ENCODE data around the gene CKMT2. TPM values are rescaled to one million over a fixed set of nuclear protein-coding genes. Genes with fewer than 3 reads are reported as not detected.
A peak's percentile ranks its signal among the peaks of the same experiment; 100 is the strongest.

CKMT2 gene
- total RNA-seq, 1 donor from 2014 or later = 287 TPM

DNA sequence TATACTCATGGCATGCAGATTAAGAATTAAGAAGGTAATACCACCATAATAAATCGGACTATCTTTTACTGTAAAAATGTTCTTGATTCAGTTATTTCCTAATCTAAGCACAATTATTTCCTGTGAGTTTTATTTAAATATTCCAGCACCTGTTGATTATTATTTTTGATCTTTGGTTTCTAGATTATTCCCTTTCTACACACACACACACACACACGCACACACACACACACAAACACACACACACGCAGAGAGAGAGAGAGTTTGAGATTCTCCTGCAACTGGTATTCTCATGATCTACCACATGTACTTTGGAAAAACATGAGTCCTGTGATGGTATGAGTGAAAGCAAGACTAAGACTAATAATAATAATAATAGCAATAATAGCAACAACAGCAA, 17.0 kb upstream of the CKMT2 start:
- DNase-seq = no peak

DNA sequence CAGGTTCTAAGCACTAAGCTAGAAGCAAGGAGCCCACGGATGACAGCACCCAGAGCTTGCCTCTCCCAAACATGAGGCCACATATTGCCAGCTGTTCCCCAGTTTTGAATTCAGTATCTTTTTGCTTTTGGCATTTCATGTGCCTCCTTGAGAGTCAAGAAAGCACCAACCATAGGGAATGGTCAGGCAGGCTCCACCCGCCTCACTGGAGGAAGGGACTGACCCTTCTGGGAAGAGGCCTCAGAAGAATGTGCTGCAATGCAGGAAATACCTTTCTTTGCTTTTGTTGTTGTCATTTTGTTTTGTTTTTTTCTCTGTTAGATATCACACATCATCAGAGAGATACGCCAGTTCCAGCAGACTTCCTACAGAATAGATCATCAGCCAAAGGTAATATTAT, 13.7 kb upstream of the CKMT2 start:
- no peak for DNase-seq

DNA sequence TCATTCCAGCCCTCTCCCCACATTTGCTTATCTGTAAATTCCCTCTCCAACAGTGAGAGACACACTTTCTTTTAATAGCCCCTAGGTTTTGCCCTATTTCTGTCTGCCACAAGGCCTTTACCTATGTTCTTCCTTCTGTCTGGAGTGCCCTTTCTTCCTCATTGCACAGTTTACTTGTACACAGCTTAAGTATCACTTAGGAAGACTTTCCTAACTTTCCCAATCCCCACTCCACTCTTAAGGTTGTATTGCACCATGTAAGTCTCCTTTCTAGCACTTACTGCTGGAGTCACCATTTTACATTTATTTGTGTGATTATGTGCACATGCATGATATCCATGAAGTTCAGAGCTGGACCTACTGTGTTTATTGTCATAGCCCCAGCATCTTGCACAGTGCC, 10.8 kb upstream of the CKMT2 start:
- DNase-seq = no peak

DNA sequence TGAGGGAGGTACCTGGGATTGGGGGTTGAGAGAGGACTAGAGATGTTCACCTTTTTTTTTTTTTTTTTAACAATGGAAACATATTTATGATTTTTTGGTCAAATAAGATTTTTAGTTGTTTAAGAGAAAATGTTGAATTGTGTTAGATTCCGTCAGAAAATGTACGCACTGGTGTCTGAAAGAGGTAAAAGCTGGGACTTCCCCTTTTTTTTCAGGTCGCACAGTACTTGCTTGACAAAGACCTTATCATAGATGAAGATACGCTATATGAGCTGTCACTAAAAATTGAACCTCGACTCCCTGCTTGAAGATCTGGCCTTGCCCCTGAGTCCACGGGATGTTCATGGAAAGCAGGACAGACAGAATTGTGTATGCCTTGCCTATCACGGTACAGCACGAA, 7.7 kb upstream of the CKMT2 start:
- DNase-seq = no peak

DNA sequence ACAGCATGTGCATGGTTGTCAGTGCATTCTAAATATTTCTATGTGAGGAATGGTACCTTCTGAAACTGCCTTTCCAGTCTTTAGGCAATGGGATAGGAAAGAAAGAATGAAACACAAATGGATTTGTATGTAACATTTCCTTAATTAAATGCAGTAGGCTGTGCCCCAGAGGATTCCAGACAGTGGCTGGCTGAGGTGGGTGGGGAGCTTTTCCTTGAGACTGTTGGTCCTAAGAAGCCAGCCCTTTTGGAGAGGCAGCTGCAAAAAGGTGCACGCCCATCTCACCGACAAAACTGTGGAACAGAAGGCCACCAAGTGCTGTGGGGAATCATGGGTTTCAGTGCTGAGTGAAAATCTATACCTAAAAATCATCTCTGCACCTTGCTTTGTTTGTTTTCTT, 6.8 kb upstream of the CKMT2 start:
- DNase-seq = no peak

DNA sequence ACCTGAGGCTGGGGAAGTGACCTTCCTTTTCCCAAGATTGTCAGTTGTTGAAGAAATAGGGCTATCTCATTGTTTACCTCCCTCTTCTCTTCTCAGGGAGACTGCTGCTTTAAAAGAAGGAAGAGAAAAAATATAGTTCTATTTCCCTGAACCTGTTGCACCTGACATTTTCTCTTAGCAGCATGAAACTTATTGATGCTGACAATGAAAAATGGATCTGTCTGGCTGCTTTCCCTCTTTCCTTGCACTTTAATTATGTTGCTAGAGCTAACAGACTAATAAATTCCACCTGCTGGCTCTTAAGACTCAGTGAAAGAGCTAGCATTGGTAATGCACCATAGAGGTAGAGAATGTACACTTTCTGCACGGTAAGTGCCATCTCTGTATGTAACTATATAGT, 6.2 kb upstream of the CKMT2 start:
- no peak for DNase-seq

DNA sequence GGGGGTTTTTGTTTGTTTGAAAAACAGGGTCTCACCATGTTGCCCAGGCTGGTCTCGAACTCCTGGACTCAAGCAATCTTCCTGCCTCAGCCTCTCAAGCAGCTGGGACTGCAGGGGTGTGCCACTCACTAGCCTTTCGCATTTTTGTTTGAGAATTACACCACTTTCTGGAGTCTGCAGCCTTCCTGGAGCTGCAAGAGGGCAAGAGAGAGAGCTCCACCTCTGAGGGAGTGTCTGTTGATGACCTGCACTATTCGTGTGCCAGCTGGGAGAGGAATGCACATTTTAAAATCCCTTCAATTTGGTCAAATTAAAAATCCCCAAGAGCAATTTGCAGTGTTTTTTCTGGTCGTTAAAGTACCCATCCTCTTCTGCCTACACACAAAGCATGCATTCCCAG, 5.0 kb upstream of the CKMT2 start:
- no peak for DNase-seq

DNA sequence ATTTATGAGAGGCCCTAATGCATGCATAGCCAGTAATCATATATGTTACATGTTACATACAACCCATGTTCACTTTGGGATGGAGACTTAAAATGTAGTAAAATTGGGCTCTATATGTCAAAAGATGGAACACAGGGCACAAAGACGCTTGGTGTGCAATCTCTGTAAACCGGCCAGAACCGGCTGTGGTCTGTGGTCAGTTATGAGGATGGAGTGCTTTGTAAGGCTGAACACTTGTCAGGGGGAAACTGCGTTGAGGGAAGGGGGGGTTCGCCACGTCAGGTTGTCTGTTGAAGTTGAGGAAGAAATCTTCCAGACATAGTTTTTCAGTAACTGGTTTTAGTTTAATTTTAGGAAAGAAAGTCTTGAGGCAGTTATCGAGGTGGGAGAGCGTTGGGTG, 2.7 kb upstream of the CKMT2 start:
- no peak for DNase-seq

DNA sequence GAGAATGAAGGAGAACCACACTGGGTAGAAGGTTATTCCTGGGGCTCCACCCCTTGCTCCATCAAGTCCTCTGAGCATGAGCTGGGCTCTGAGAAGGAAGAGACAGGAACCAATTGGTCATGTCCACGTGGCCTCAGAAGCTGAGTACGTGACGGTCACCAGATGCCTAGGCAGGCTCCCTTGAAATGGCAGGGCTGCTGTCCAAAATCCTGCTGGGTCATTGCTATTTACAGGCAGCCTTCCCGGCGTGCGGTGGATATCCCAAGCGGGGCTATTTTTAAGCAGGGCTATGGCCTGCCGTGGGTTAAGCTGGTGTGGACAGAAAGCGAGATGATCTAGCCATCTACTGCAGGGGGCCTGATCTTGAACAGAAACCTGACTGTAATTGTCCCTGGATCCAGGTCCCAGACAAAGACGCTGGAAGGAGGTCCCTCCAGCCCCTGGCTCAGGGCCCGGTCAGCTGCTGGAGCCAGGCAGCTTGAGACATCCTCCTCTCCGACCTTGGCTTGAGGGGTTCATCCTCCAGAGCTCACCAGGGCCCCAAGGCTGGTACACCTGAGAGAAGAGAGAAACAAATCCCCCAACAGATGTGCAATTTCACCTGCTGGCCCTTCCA, 550 bp upstream of the CKMT2 start:
- peak; percentile 81 for DNase-seq

DNA sequence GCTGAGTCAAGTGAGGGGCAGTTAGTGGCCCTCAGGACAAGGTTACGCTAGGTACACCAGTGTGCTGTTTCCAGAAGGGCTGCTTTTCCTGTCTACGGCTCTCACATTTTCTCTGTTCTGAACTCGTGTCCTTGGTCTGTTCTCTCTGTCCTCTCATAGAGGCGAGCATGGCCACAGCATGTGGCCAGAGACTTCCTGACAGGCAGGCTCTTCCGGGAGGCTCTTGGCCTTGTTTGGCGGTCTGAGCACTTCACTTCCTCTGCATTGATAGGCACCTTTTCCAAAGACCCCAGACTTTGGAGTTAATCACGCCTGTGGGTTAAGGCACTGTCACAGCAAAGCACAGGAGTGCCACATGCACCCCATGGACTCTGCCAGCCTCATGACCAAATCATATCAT, 1.2 kb downstream of the CKMT2 start:
- no peak for DNase-seq

DNA sequence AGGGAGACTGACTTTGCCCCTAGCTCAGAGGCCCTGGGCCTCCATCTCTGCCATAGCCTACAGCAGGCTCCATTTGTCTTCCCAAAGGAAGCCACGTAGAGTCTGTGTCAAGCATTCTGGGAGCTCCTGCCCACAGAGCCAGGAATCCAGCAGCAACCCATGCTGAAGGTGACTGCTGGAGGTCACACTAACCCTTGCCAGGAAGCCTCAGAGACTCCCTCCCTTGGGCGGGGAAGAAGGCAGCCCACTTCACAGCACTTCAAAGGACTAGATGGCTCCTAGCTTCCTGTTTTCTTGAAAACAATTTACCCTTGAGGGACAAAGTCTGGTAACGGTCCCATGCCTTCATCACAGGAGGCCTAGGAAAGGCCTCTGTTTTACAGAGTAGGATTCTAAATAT, 1.7 kb downstream of the CKMT2 start:
- no peak for DNase-seq

DNA sequence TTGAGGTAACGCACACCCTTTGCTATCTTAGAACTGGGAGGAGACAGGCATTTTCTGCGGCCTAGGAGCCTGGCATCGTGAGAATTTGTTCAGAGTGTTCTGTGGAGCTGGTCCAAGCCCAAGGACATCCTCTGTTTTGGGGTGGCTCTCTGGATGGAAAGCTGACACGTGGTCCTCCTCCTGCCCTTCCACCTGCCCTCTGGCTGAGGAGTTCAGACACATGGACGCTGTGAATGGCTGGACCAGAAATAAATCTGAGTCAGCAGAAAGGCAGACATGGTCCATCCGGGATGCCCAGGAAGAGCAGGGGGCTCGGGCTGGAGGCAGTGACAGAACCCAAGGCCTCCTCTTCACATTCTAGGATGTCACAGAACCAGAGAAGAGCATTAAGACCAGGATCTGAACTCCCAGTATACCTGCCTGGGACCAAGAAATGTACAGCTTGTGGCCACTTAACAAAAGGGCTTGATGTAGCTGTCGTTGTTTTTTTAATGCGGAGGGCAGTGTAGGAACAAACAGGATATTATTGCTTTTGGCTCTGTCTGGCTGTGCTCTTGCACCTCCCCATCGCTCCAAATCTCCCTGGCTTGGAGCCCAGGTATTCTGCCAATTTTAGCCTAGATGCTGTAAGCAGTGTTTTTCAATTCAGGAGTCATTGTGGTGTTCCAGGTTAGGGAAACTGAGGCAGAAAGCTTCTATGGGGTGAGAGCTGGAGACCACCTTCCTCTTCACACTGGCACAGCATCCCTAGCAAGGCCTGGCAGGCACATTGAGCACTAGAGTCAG, 2.4 kb downstream of the CKMT2 start:
- DNase-seq = peak; percentile 26

DNA sequence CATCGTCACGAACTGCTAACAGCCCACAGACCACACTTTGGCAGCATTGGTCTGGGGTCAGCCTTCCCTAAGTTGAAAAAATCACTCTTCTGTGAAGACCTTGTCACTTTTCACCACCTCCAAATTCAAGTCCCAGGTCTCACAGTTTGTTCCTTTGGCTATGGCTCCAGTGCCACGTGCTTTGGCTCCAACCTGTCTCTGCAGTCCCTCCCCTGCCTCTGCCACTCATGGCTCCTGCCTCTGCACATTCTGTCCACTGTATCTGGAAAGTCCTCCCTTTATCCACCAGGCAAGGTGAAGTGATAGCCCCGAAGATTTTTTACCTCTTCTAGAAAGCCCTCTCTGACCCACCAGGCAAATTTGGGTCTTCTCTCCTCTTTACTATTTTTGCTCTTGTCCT, 5.3 kb downstream of the CKMT2 start:
- no peak for DNase-seq

DNA sequence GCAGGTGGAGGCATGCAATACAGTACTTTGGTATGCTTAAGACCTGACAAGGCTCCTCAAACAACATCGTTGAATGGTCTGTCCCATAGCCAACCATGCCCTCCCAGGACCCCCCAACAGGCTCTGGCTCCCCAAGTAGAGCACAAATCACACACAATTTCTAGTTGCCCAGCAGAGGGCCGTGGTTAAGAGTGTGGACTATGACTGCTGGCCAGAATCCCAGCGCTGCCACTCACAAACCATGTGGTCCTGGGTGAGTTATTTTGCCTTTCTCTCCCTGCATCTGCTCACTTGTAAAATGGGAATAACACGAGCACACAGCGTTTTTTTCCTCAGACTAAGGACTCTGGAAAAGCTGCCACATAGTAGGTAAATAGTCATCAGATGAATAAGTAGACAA, 6.5 kb downstream of the CKMT2 start:
- DNase-seq = no peak

DNA sequence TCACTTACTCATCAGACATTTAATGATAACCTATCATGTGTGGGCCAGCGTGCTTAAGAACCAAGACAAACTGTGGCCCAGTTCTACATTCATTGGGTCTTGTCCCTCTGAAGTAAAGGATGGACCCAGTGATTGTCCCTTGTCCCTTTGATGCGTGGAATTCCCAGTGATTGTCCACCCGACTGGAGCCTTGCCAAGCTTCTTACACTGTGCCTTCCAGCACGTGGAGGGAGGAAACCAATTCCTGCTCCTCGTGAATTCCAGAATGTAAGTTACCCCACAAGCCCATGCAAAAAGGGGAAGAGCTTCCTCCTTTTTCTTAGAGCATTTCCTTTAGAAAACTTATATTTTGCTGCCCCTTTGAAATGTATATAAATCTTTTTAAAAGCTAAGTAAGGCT, 7.9 kb downstream of the CKMT2 start:
- DNase-seq = no peak

DNA sequence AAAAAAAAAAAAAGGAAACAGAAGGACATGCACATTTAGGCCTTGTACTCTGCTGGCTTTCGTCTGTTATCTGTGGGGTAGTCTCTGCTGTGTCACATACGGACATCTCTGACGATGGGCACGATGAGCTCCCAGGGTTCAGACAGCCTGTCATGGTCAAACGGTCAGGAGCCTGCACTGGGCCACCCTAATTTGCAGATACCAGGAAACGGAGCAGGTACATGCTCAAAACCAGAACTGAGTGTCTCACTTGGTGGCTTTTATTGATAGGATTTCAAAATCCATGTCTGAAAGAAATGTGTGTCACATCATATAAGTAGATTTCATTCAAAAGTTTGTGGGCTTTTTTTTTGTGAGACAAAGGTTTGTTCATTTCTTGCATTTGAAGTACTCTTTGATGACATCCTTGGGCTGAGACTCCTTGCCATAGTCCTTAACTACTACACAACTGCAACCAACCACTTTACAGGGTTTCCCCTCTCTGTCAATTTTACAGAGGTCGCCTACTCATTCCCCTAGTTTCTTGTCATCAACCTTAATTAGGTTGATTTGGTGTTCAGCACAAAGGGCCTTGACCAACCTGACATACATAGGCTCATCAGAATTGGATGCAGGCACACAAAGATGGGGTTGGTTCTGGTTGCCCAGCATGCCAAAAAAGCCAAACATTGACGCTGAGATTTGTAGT, 9.0 kb downstream of the CKMT2 start:
- DNase-seq = no peak

DNA sequence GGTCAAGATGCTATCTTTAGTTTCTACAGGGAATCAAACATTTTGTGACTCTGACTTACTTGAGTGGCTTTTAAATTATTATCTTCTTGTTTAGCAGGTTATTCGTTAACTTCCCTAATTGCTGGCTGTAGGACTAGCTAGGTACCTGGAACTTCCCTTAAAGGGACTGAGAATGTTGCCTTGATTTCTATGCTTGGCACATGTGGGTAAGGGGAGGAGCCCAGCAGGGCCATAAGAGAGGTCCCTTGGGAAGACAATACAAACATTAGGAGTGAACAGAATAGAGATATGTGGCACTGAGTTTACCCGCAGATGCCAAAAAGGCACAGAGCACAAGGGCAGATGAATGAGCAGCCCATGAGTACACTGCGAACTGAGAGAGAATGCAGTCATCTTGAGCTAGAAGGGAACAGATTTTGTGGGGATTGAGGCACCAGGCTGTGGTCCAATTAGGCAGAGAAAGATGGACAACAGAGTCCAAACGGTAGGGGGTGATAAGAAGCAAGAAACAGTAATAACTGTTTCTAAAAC, 9.8 kb downstream of the CKMT2 start:
- no peak for DNase-seq

DNA sequence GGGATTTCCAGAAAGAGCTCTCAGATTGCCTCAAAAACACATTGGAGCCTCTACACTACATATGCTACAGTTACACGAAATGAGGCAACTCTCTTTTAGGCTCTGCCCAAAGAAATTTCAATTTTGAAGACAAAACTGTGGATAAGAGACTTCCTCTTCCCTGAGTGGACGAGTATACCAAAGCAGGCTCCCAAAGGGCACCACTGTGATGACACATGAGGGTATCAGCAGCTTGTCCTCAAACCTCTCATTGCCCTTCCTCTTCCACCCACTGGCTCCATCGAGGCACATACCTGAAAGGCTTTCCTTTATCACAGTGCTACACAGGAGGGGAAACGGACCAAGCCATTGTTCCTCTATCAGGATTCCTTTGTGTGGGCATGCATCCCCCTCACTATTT, 11.3 kb downstream of the CKMT2 start:
- no peak for DNase-seq

DNA sequence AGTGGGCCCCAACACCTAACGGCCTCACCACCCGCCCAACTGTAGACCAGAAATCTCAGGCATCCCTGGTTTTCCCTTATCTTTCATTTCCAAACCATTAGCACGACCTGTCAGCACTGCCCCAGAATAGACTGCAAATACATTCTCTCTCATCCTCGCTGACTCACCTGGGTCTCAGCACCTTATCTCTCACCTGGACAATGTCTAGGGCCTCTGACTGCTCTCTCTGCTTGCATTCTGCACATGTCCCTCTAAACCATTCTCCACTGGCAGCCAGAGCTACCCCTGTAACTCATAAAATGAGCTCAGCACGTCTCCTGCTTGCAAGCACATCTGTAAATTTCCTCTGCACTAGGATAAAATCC, 12.7 kb downstream of the CKMT2 start:
- DNase-seq = no peak

DNA sequence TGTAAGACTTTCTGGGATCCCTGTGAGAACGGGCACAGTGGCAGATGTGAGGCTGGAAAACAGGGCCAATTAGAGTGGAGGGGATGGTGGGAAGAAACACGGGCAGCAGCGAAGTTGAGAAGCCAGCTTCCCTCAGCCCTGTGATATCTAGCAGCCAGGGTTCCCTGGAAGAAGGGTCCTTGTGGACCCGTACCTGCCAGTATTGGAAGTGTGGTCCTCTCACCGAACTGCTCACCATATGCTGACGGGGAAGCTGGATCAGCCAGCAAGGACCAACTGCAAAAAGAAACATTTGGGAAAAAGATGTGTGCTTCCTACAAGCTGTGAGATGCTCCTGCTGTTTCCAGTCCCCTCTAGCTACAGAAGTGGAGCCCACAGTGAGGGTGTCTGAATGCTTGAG, 13.6 kb downstream of the CKMT2 start:
- DNase-seq = no peak

DNA sequence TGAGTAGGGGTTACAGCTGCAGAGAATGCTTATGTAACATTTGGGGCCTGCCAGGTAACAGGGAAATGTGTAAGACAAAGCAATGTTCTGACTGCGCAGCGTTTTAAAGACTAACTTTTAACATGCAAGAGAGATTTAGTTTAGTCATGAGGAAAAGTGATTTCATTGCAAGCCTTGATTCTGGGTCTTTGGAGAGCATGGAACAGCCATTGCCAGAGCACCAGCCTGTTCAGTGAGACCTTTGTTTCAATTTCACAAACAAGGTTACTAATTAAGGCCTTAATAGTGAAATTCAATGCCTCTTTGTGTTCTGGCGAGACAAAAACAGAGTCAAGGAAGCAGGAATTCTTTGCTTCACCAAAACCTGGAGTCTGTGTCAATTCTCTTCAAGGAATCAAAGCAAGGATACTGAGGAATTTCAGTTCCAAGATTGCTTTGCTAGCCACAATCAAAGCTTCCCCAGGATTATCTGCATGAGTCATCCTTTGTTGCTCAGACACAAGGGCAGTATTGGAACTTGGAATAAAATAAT, 14.4 kb downstream of the CKMT2 start:
- peak; percentile 38 for DNase-seq

DNA sequence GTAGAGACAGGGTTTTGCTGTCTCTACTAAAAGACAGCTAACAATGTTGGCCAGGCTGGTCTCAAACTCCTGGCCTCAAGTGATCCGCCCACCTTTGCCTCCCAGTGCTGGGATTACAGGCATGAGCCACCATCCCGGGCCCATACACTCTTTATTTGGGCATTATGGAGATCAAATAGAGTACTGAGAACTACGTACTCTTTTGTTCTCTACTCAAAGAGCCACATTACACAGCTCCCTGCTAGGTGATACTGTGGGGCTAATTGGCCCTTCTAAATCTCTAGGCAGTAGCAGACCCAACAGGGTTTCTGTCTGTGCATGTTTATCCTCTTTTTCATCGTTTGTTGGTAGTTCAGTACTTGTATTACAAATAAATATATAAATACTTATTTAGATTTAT, 16.1 kb downstream of the CKMT2 start:
- DNase-seq = no peak

DNA sequence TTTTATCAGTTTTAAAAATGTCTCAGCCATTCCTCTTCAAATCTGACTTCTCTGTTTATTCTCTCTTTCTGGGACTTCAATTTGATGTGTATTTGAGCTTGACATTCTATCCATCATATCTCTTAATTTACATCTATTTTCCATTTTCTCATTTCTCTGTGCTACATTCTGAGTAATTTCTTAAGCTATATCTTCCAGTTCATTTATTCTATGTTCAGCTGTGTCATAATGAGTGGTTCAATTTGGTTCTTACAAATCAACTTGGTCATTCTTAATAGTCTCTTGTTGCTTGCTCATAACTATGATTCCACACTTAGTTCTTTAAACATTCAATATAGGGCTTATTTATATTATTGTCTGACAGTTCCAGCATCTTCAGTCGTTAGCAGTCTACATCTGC, 16.9 kb downstream of the CKMT2 start:
- DNase-seq = no peak
